Hematopoietic multipotent progenitor cell treated with erythropoietin and hydrocortisone succinate and interleukin-3 and kit ligand, for 15 days (in vitro differentiated cells): ENCODE measurements around the gene PLA2G2C.
"Not testable (repeated sequence)": the region's sequence is repeated elsewhere in the genome, so short reads cannot be mapped to it uniquely, and the experiment has no call there.

Experiments used
- DNase-seq: peaks from one replicate; pipeline ENCODE4 v3.0.0-alpha.2; 2015; ENCODE audit warnings: low spot score

The PLA2G2C gene, protein sequence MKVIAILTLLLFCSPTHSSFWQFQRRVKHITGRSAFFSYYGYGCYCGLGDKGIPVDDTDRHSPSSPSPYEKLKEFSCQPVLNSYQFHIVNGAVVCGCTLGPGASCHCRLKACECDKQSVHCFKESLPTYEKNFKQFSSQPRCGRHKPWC

DNA sequence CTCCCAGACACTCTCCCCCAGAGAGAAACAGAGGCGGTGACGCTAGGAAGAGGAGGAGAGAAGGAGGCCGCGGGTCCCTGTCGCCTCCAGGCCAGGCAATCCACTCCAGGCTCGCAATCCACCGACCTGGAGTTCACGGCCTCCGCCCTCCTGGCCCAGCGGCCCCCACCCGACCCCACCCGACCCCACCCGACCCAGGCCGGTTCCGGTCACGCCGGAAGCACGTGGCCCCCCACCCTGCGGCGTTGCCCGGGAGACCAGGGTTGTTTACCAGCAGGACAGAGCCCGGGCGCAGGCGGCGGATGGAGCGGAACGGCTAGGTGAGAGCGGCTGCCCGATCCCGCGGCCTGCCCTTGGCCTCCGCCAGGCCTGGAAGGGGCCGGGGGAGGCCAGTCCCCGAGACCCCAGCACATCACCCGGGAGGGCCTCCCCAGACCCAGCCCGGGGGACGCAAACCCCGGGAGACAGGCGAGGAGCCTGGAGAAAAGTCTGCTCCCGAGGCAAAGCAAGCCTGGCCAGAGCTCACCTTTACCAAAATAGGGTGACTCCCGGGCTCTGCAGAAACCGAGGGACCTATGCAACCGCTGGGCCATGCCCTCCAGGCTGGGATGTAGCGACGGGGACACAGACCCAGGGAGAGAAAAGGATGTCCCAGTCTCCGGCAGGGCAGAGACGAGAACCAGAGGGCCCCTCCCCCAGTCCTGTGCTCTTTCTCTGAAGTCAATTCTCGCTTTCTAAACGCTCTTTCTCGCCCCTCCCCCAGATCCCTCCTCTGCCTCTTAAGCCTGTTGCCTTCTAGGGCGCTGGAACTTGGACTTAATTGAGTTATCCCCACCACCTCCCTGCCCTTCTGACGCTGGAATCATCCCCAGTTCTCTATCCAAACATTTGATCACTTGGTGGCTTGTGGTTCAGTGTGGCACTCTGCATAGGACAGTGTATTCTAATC is at the start of gene PLA2G2C, which contains the start of gene UBXN10:
Gene PLA2G2C, minus strand, starts transcription at position 685 of the 949 bp plus-strand sequence. CDS start 9,155 bp downstream, outside the sequence.
Gene UBXN10, plus strand, starts transcription at position 263 of the 949 bp plus-strand sequence. CDS start 4,466 bp downstream, outside the sequence.
- DNase-seq = peak; percentile 49

DNA sequence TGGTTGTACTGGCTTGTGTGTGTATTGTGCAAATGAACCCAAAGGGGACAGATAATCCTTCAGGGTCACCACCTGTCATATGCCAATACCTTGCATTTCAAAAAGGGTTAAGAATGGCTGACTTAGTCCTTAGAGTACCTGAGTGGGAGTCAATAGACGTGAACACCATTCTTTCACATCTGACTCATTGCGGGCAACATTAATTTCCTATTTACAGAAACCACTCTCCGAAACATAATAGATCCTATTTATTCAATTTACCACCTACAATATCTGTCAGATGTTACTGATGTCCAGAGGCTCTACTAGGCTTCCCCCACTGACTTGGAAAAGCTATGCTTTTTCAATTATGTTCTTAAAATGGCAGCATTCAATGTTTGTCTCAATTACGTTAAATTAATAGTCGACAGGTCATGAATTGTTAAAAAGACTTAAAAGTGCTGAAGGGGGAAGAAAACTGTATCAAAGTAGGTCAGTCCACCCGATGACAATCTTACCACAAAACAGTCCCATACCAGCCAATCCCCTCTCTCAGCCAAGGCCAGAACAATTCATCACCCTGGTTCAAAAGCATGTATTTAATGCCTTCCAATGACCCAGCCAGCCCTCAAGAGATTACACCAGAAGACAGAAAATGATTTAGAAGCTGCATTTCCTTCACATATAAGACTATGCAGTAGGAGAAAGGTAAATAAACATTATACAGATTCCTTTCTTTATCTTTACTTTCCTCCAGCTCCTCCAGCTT is 48.6 kb upstream of the PLA2G2C start:
- DNase-seq = no peak

DNA sequence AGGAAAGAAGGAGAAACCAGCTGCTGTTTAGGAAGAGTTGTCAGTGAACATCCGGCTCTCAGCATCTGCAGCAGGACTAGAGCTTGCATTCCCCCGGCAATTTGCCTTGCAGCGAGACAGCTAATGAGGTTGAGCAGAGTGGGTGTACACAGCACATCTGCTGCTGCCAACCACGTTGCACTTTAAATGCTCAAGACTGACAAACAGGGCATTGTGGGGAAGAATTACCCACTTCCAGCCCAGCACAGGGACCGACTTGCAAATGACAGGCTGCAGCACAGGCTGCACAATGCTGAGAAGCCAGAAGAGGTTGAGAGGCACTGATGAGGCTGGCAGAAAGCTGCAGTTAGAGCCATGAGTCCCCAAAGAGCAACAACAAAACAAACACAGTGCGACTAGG is 47.5 kb upstream of the PLA2G2C start:
- DNase-seq = no peak

DNA sequence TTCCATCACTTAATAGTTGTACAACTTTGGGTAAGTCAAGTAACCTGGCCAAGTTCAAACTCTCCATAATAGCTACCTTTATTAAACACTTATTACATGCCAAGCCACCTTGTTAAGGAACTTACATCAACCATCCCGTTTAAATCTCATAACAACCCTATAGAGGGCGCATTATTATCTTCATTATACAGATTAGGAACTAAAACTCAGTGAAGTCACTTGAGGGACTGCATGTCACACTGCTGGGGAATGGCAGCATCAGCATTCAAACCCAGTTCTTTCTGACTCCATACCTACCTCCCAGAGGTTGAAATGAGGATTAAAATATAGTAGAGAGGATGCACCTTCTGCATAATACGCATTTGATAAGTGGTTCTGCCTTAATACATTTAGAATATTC is 47.1 kb upstream of the PLA2G2C start:
- DNase-seq = no peak

DNA sequence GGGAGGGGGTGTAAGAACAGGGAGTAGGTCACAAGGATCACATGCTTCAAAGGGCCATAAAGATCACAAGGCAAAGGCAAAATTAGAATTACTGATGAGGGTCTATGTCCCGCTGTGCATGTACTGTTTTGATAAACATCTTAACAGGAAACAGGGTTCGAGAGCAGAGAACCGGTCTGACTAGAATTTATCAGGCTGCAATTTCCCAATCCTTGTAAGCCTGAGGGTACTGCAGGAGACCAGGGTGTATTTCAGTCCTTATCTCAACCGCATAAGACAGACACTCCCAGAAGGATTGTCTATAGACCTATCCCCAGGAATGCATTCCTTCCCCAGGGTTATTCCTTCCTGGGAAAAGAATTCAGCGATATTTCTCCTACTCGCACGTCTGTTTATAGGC is 46.2 kb upstream of the PLA2G2C start:
- not testable (repeated sequence) for DNase-seq

DNA sequence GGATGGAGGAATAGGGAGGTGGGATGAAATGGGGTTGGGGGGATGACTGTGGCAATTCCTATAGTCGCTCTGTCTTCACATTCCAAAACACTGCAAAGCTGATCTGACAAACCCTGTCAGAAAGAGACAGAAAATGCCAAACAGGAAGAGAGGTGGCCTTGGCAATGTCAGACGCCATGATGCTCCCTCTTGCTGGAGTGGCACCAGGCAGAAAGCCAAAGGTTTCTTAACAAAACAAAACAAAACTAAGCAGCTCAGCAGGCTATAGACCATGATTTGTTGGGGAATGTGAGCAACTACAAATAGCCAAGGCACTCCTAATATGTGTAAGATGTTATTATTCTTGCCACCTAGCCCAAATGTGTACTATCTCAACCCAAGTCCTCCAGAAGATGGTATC is 42.9 kb upstream of the PLA2G2C start:
- no peak for DNase-seq

DNA sequence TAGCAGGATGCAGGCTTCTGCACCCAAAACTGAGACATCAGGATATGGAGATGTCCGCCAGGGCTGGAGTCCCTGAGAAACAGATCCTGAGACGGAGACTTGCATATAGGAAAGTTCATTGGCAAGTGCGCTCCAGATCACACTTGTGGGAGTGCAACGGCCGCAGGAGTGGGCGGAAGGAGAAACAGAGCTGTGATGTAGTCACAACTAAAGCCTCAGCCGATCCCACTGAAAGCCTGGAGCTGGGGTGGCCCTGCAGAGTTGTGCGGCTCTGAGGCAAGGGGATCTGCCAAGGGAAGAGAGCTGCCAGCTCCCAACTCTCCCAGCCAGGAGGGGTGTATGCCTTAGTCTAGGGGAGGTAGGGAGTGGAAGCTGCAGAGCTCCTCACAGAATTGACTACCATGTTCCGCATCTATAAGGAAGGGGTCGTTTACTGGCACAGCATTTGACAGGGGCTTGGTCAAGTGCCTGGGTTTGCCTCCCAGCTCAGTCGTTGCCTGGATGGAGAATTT is 42.1 kb upstream of the PLA2G2C start:
- DNase-seq = no peak

DNA sequence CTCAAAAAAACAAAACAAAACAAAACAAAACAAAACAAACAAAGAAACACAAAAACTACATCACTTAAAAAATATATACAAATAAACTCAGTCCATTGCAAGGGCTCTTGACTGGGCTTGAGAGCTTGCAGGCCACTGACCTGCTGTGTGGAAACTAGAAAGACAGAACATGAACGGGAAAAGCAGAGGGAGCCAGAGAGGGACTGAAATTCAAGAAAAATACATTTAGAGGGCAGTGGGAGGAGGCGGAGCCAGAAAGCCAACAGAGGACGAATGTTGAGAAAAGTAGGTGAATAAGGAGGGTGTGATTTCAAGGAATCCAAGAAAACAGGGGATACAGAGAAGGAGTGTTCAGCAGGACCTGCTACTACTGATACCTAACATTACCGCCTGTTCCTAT is 41.4 kb upstream of the PLA2G2C start:
- no peak for DNase-seq

DNA sequence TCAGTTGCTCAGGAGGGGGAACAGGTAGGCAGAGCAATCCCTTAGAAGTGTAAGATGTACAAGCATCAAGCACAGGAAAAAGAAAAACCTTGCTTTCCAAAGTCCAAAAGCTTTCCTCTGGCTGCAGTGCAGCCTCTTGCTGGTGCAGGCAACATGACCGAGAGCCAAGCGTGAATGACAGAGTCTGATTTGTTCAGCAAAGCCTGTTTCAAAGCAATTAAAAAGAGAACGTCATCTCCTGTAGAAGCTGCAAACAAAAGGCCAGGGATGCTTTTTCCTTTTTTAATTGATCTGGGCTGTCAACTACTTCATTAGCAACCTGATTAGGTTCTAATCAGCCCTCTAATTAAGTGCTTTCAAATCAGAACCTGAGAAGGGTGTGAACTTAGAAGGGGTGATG is 38.2 kb upstream of the PLA2G2C start:
- no peak for DNase-seq

DNA sequence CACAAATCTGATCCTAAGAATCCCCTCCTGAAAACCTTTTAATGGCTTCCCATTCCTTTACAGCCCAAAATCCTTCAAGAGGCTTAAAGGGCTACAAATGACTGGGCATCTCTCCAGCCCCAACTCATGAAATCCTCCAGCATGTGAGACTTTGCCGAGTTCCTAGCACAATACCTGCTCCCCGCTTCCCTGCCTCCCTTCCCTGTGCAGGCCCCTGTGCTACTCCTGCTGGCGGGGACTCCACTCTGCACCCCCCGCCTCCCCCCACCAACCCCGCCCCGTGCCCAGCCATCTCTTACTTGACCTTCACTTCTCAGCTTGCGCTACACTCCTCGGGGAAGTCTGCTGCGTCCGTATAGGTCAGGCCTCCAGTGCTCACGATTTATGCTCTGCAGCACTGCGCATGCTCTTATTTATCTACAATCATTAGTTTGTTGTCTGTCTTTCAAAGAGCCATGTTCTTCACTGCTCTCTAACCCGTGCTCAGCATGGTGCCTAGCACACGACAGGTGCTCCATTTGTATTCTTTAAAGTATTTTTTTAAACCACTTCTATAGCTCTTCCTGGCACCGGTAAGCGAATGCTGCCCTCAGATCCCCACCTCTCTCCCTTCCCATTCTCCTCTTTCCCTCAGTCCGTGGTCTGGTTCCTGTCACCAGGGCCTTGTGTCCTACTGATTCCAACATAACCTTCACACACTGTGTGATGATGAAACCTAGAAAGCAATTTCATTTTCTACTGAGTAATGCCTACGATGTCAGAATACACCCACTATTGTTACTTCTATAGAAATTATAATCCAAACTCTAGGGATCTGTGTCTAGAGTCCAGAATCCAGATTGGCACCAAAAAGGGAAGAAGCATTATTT is 37.5 kb upstream of the PLA2G2C start:
- no peak for DNase-seq

DNA sequence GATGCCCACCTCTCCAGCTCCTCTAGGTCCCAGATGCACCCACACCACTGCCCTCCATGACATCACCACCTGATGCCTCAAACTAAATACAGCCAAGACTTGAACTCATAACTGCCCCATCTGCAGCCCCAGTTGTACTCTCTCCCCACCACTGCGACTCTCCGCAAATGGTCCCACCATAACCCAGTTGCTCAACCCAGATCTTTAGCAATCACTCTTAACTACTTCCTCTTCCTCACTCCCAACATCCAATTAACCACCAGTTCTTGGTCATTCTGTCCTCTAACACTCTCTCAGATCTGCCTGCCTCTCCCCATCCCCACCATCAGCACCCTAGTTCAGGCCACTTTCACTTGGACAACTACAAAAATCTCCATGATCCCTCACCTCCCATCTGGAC is 36.8 kb upstream of the PLA2G2C start:
- DNase-seq = no peak

DNA sequence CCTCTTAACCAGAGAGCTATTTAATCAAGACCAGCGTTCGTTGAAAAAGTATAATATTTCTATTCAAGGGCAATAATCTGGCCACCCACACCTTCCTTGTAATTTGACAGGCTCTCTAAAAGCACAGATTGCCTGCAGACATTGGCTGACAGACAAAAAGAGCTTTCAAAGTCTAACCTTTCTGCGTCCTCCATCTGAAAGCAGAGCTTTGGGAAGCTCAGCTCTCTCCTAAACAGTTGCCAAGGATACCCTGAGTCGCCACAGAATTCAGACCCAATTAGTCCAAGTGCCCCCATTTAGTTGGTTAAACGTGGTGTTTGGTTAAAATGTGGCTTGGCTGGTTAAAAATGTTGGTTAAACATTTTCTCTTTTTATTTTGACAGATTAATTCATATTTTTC is 33.7 kb upstream of the PLA2G2C start:
- DNase-seq = no peak

DNA sequence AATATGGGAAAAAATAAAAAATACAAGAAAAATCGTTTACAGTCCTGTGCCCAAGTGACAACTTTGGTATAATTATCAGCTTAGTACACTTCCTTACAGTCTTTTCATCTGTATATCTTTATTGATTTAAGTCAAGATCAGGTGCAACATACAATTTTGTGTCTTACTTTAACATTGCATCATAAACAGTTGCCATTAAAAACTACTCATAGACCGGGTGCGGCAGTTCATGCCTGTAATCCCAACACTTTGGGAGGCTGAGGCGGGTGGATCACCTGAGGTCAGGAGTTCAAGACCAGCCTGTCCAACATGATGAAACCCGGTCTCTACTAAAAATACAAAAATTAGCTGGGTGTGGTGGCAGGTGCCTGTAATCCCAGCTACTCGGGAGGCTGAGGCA is 32.7 kb upstream of the PLA2G2C start:
- not testable (repeated sequence) for DNase-seq

DNA sequence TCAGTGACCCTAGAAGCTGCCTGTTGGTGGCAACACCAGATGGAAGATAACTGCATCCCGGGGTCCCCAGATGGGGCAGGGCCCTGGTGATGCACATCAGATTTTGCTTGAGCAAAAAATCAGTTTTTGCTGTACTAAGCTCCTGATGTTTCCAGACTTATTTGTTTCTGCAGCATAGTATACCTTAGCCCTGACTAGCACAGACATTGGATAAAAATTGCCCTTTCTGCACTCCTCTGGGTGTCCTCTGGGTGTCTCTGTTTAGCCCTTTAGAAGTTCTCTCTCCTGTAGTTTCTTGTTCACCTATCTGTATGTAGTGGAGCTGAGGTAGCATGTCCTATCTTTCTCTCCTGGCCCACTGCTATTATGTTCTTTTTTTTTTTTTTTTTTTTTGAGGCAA is 30.3 kb upstream of the PLA2G2C start:
- DNase-seq = no peak

DNA sequence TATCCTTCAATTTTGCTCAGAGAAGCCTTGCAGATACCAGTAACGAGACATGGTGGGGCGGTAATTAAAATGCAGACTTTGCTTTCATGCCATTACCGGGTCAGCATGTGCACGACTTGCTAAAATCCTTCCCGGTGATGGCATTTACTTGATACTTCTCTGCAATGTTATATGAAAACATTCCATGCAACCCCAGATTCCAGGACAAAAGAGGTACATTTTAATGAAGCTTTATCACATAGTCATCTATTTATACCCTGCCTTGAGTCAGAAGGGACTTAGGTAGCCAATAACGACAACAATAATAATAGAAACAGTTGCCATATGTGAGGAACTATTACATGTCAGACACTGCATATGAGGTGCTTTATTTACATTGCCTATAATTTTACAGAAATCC is 29.4 kb upstream of the PLA2G2C start:
- DNase-seq = no peak

DNA sequence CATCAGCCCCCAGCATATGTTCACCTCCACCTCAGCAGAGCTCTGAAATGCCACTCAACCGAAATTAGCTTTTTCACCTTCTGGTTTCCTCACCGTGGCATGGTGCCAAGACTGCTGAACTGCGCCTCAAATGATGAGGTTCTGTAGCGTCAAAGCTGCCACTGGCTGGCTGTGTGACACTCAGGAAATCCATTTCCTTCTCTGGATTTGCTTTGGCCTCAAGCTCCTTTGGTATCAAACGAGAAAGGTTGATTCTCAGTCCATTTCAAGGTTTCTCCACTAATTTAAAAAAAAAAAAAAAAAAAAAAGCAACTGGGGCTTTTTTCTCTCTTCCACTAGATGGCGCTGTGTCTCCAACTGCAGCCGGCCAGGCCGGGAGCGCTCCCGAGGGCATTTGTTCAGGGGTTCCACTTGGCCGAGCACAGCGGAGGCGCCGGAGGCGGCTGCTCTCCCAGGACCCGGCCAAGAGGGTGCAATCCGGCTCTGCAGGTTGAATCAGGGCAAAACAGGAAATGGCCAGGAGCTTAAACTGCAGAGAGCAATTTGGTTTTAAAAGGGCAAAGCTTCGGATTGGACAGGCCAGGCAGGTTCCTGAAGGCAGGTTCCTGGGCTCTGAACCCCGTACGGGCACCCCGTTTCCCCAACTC is 26.5 kb upstream of the PLA2G2C start:
- DNase-seq = peak; percentile 69

DNA sequence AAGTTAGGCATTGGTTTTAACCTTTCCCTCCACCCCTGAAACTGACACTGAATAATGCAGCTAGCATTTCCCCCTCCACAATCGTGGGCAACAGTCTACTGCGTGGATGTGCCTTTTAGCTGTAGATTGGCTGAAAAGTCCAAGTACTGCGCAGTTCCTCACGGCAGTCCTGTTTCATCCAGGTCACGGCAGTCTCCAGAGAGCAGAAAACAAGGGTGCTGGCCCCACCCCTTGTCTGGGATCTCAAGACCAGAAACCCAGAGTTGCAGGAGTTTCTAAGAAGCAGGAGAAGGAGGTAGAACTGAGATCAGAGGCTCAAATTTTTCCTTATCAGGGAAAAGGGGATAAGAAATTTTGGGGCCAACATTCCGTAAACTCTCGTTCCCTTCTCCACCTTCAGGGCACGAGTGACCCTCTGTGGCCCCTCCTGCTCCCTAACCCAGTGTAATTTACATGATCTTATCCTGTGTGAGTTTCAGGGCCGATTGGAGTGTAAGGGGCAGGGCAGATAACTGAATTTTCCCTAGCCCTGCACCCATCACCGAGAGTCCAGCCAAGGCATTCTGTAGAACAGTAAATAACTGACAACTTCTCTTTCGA is 25.9 kb upstream of the PLA2G2C start:
- DNase-seq = no peak

DNA sequence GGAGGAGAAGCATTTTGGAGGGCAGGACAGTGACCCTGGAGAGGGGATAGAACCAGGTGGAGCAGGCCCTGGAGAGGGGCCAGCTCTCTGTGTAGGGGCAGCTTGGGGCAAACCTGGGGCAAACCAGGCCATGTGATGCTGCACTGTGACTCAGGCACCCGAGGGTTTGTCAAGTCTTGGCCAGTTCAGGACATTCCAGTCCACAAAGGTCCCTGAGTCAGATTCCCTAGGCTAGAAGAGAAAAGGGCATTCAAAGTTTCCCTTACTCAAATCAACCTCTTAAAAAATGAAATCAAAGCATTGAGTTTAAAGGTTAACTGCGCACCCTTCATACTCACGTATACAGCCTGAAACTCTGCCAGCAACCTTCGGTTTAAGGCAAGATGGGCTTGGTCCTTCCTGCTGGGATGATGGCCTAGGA is 25.2 kb upstream of the PLA2G2C start:
- DNase-seq = no peak

DNA sequence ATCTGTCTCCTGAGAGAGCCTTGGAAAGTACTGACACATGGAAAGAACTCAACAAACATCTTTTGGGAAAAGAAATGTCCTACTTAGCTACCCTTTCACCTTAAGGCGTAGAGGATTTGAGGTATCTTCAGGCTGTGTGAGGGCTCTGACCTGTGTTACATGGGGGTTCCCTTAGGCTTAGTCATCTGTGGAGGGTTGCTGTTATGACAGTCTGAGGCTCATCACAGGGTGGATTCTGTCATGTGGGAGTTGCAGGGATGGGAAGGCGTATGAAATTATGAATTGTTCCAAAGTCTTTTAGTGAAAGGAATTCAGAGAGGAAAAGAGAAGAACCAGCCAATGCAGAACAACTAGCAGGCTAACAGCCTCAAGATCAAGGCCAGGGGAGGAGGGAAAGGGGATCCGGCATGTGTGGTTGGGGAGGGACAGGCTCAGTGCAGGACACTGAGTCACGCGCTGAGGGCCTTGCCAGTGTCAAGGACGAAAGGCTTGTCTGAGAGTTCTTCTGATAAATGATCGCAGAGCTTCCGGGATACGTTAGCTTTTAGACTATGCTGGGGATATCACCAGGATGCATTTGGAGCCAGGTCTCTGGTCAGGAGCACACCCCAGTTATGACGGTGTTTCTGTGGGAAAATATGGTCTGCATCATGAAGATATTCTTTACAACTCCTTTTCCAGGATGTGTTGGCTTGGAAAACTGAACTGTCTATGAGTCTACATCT is 24.6 kb upstream of the PLA2G2C start:
- DNase-seq = no peak

DNA sequence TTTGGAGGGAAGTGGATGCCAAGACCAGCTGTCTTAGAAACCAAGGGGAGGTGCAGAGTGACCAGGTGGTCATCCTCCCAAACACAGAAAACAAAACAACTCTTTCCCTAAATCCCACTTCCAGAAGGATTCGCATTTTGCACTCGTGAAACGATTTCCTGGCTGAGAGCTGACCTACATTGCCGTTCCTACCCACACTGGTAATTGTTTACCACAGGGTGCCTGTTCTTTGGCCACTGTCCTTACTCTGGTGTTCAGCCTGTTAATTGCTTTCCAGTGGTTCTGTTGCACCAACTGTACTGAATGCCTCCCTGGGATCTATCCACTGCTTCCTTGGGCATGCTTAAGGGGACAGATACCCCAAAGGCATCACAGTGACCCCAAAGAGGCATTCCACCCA is 23.2 kb upstream of the PLA2G2C start:
- DNase-seq = no peak
